Astrocyte of the hippocampus (primary cell): ENCODE data around the gene UGT2B10.

ENCODE experiments used
- DNase-seq: peaks from one replicate; pipeline ENCODE4 v3.0.0; 2011; ENCODE audit warnings: low read depth, low spot score

Gene UGT2B10

GRCh38 chr4:68871809-68872642, 56.2 kb downstream of the UGT2B10 start:
- no peak for DNase-seq

- DNase-seq = no peak
Observed at GRCh38 chr4:68872643-68873502, 57.1 kb downstream of the UGT2B10 start.

GRCh38 chr4:68874507-68874906, 58.7 kb downstream of the UGT2B10 start:
- no peak for DNase-seq

- DNase-seq = no peak
Observed at GRCh38 chr4:68877555-68877954, 61.8 kb downstream of the UGT2B10 start.

- no peak for DNase-seq
Observed at GRCh38 chr4:68878048-68878447, 62.3 kb downstream of the UGT2B10 start.
